RKO (cell line): ENCODE data around the gene ALKBH3.

Experiments used
- DNase-seq: peaks from one replicate; pipeline ENCODE4 v3.0.0-alpha.2; 2016; ENCODE audit warnings: low spot score

The ALKBH3 gene

GRCh38 chr11:43941257-43941994, 60.8 kb downstream of the ALKBH3 start:
- no peak for DNase-seq

GRCh38 chr11:43942662-43943371, 62.2 kb downstream of the ALKBH3 start:
- no peak for DNase-seq

- no peak for DNase-seq
Observed at GRCh38 chr11:43943372-43943930, 62.8 kb downstream of the ALKBH3 start.

GRCh38 chr11:43943931-43944751, 63.5 kb downstream of the ALKBH3 start:
- no peak for DNase-seq

GRCh38 chr11:43944761-43945311, 64.2 kb downstream of the ALKBH3 start:
- no peak for DNase-seq

GRCh38 chr11:43947003-43947500, 66.4 kb downstream of the ALKBH3 start:
- peak; percentile 61 for DNase-seq

GRCh38 chr11:43947815-43948214, 67.2 kb downstream of the ALKBH3 start:
- DNase-seq = no peak

- no peak for DNase-seq
Observed at GRCh38 chr11:43948341-43949225, 68.0 kb downstream of the ALKBH3 start.

GRCh38 chr11:43950311-43950855, 69.8 kb downstream of the ALKBH3 start:
- DNase-seq = no peak

- DNase-seq = no peak
Observed at GRCh38 chr11:43951231-43951630, 70.6 kb downstream of the ALKBH3 start.

GRCh38 chr11:43952020-43952400, 71.4 kb downstream of the ALKBH3 start:
- no peak for DNase-seq

- DNase-seq = no peak
Observed at GRCh38 chr11:43952401-43953342, 72.0 kb downstream of the ALKBH3 start.

- DNase-seq = no peak
Observed at GRCh38 chr11:43953521-43953920, 72.9 kb downstream of the ALKBH3 start.

- no peak for DNase-seq
Observed at GRCh38 chr11:43954241-43954640, 73.6 kb downstream of the ALKBH3 start.

GRCh38 chr11:43955381-43956118, 74.9 kb downstream of the ALKBH3 start:
- DNase-seq = no peak

GRCh38 chr11:43957571-43957970, 76.9 kb downstream of the ALKBH3 start:
- no peak for DNase-seq

- DNase-seq = no peak
Observed at GRCh38 chr11:43959321-43959995, 78.8 kb downstream of the ALKBH3 start.
